ENCODE data around the gene AHSP. TPM values are rescaled to one million over a fixed set of nuclear protein-coding genes. Genes with fewer than 3 reads are reported as not detected.

The AHSP gene
- total and polyA plus RNA-seq, 2 of the 4 experiments (the other 2 are of a cell fraction) = not detected

DNA sequence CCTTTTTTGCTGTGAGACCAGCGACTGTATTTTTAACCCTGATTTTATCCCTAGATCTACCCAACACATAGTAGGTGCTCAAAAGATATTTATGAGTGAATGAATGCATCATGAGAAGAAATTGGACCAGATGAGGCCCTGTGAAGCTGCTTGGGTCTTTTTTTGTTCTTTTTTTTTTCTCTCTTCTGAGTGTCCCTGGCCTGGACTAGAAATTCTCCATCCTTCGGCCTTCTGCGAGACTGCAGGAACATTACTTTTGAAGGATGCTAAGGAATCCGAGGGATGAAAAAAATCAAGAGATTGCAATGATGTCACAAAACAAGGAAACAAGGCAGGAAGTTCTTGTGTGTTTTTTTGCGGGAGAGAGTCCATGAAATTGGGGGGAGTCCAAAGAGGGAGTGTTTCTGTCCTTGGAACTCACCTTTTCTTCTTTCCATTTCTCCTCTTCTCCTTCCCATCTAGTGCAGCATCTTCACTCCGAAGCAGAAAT lies 18.9 kb upstream of the AHSP start:
- H4K20me1 ChIP-seq (ENCODE audit: insufficient read depth, low read length) = no peaks in the 10 kb centered on the region
- POLR2A ChIA-PET (ENCODE audit: unreplicated experiment) = interaction anchor here (0.6 to 1.6 kb wide), 4 partner anchors 10 to 368 kb away, joined by 5 to 10 read pairs (median 6); partner anchors contain the start of gene ZNF267
- TF ChIP-seq MXI1 (IDR thresholded peaks at IDR 0.05; ENCODE audit: borderline replicate concordance, low read depth, low read length) = no peak
- no peak for TF ChIP-seq NFE2L2 (IDR thresholded peaks at IDR 0.05; ENCODE audit: low read depth, low read length)
- no peak for TF ChIP-seq POLR2A (IDR thresholded peaks at IDR 0.05; ENCODE audit: low read depth, low read length)
- no peak for TF ChIP-seq BHLHE40 (IDR thresholded peaks at IDR 0.05; ENCODE audit: low read depth, low read length)
- no peak for TF ChIP-seq RCOR1 (IDR thresholded peaks at IDR 0.05; ENCODE audit: insufficient replicate concordance, low read length)
- TF ChIP-seq, protein P1, sequence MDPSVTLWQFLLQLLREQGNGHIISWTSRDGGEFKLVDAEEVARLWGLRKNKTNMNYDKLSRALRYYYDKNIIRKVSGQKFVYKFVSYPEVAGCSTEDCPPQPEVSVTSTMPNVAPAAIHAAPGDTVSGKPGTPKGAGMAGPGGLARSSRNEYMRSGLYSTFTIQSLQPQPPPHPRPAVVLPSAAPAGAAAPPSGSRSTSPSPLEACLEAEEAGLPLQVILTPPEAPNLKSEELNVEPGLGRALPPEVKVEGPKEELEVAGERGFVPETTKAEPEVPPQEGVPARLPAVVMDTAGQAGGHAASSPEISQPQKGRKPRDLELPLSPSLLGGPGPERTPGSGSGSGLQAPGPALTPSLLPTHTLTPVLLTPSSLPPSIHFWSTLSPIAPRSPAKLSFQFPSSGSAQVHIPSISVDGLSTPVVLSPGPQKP (IDR thresholded peaks at IDR 0.05; ENCODE audit: borderline replicate concordance, low read depth, low read length) = no peak
- TF ChIP-seq FOS (IDR thresholded peaks at IDR 0.05; ENCODE audit: low read depth, low read length) = no peak
- TF ChIP-seq MAFK (IDR thresholded peaks at IDR 0.05; ENCODE audit: low read depth, low read length) = no peak
- no peak for TF ChIP-seq MAZ (IDR thresholded peaks at IDR 0.05; ENCODE audit: borderline replicate concordance, low read depth, low read length)
- TF ChIP-seq RFX5 (IDR thresholded peaks at IDR 0.05; ENCODE audit: low read depth, low read length) = no peak
- TF ChIP-seq SMC3 (IDR thresholded peaks at IDR 0.05; ENCODE audit: low read depth, low read length) = no peak
- TF ChIP-seq CEBPB (IDR thresholded peaks at IDR 0.05; ENCODE audit: low read depth, low read length) = no peak
- TF ChIP-seq CHD1 (IDR thresholded peaks at IDR 0.05; ENCODE audit: low read depth, low read length) = no peak
- TF ChIP-seq, protein P2, sequence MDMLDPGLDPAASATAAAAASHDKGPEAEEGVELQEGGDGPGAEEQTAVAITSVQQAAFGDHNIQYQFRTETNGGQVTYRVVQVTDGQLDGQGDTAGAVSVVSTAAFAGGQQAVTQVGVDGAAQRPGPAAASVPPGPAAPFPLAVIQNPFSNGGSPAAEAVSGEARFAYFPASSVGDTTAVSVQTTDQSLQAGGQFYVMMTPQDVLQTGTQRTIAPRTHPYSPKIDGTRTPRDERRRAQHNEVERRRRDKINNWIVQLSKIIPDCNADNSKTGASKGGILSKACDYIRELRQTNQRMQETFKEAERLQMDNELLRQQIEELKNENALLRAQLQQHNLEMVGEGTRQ (IDR thresholded peaks at IDR 0.05; ENCODE audit: low read depth, low read length) = no peak
- TF ChIP-seq, protein P3, sequence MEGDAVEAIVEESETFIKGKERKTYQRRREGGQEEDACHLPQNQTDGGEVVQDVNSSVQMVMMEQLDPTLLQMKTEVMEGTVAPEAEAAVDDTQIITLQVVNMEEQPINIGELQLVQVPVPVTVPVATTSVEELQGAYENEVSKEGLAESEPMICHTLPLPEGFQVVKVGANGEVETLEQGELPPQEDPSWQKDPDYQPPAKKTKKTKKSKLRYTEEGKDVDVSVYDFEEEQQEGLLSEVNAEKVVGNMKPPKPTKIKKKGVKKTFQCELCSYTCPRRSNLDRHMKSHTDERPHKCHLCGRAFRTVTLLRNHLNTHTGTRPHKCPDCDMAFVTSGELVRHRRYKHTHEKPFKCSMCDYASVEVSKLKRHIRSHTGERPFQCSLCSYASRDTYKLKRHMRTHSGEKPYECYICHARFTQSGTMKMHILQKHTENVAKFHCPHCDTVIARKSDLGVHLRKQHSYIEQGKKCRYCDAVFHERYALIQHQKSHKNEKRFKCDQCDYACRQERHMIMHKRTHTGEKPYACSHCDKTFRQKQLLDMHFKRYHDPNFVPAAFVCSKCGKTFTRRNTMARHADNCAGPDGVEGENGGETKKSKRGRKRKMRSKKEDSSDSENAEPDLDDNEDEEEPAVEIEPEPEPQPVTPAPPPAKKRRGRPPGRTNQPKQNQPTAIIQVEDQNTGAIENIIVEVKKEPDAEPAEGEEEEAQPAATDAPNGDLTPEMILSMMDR (conservative IDR thresholded peaks at IDR 0.05; ENCODE audit: low read depth, low read length) = no peak

More for the DNA sequence above, 18.9 kb upstream of the AHSP start:
- H3K4ac ChIP-seq (ENCODE audit: low read depth, low read length) = peak overlapping the region; percentile 76
- WGBS, 2 experiments (ENCODE audit: extremely low coverage in 2 of 2, insufficient read length in 1 of 2) = no CpG with 5 or more reads among the region's 6 CpGs
- H3K4me1 ChIP-seq (ENCODE audit: control insufficient read depth, insufficient read depth, low read length) = peaks cover 5% of the 10 kb centered on the region
- no peaks in the 10 kb centered on the region for H3K27me3 ChIP-seq (ENCODE audit: control insufficient read depth, insufficient read depth, low read length)
- H2BK5ac ChIP-seq (ENCODE audit: low read depth, low read length, poor library complexity, severe bottlenecking) = peak overlapping the region; percentile 94
- peak overlapping the region; percentile 78 for H4K91ac ChIP-seq (ENCODE audit: insufficient read depth, low read depth, low read length)
- peak overlapping the region; percentile 78 for H3K56ac ChIP-seq (ENCODE audit: extremely low read depth, insufficient read depth, low read length)
- no peak overlapping the region for H2BK15ac ChIP-seq (ENCODE audit: low read depth, low read length)
- H3K4me3 ChIP-seq (ENCODE audit: insufficient read depth, low read depth, low read length) = peak overlapping the region; percentile 94
- peak overlapping the region; percentile 21; the same call in 1 of the 2 replicates for H2BK120ac ChIP-seq (ENCODE audit: low read depth, low read length)
- H3K14ac ChIP-seq (replicated peaks; ENCODE audit: low read depth, low read length) = peak overlapping the region; percentile 68
- peaks cover 16 to 51% of the 10 kb centered on the region in 2 experiments; a peak in 3 of 4 replicates for H3K79me1 ChIP-seq (ENCODE audit: low read depth in 1 of 2, low read length in 2 of 2)
- CTCF ChIA-PET = no interaction called here
- H2AK9ac ChIP-seq (replicated peaks; ENCODE audit: low read depth, low read length, poor library complexity) = no peak overlapping the region
- BruUV-seq (replicated peaks) = TSS peak; percentile 92
- no peaks in the 10 kb centered on the region for H3K9me3 ChIP-seq (ENCODE audit: control insufficient read depth, insufficient read depth, low read length)
- peaks cover 14% of the 10 kb centered on the region for H3K36me3 ChIP-seq (ENCODE audit: control insufficient read depth, insufficient read depth, low read length)
- H4K5ac ChIP-seq (ENCODE audit: low read depth, low read length) = peak overlapping the region; percentile 94
- peak overlapping the region; percentile 95 for H2AFZ ChIP-seq (replicated peaks; ENCODE audit: low read length, poor library complexity)
- intact Hi-C loops (cut with micrococcal nuclease) (loop anchor here (1.0 to 10.0 kb wide), 4 partner anchors 20 to 360 kb away; partner anchors contain the start of gene ZNF843), in situ Hi-C loops (cut with MboI; ENCODE audit: low sequenced_read_pairs) (loop anchor here (5.0 to 25.0 kb wide), 3 partner anchors 64 to 369 kb away; partner anchors contain the start of gene ZNF843), dilution Hi-C loops (cut with HindIII; ENCODE audit: low sequenced_read_pairs, unreplicated experiment) (no loop called here)
- peak overlapping the region; percentile 98 for H3K9ac ChIP-seq (ENCODE audit: low read depth, low read length)
- H3K27ac ChIP-seq (ENCODE audit: insufficient read depth, low read length) = peak overlapping the region; percentile 99
- H3K9me1 ChIP-seq (ENCODE audit: insufficient read depth, low read length) = peaks cover 2% of the 10 kb centered on the region; the same call in 1 of the 2 replicates
- H4K8ac ChIP-seq (ENCODE audit: low read depth in 2 of 2, low read length in 2 of 2) = peak overlapping the region; percentile 93 to 94
- H2AK5ac ChIP-seq (ENCODE audit: low read depth, low read length) = peak overlapping the region; percentile 47; the same call in 1 of the 2 replicates
- peak overlapping the region; percentile 88 for H3K18ac ChIP-seq (ENCODE audit: low read depth, low read length)
- peak; percentile 56 for DNase-seq
- H3K4me2 ChIP-seq (ENCODE audit: low read depth, low read length) = peak overlapping the region; percentile 95
- no peak overlapping the region for H2BK20ac ChIP-seq (ENCODE audit: low read depth, low read length)
- peak overlapping the region; percentile 92 for H3K23ac ChIP-seq (ENCODE audit: low read depth, low read length)
- peak; percentile 3; the same call in 1 of the 2 replicates for ATAC-seq (ENCODE audit: low read depth)
